ENCODE results near the gene NEK9. TPM values are rescaled to one million over a fixed set of nuclear protein-coding genes. Genes with fewer than 3 reads are reported as not detected.
"Not testable (repeated sequence)": the region's sequence is repeated elsewhere in the genome, so short reads cannot be mapped to it uniquely, and the experiment has no call there.

The NEK9 gene
- total and polyA plus RNA-seq, 9 of the 15 experiments (the other 6 are each of a cell fraction or from before 2014, with no cell fraction given), result 2.8 to 39.6 (median 19.8) TPM

DNA sequence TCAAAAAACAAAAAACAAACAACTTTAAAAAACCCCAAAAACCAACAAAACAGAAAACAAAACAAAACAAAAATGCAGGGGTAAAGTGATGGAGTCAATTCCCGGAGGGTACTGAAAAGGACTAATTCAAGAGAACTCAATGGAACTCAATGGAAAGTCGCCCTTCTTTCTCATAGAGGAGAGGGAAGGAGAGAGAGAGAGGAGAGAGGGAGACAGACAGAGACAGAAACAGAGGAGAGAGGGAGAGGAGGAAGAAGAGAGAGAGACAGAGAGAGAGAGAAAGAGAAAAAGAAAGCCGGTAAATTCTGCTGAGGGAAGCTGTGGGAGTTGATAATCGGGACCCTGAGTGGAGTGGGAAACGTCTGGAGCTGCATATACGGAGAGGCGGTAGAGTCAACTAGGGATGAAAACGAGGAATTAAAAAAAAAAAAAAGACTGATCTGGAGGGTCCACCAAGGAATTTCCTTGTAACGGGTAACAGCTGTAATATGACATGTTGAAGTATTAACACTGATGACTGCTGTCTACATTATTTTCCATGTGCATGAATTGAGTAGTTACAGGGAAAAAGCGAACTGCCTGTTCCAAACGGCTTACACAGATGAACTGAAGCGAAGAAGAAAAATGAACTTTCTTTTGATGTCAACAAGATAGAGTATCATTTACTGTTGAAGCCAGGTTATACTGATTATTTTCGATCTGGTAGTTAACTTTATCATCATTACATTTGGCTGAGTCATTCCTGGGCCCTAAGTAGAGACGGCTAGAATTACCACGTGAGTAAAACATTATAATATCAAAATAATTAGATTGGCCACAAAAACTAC, 58.3 kb downstream of the NEK9 start (continued):
- TF ChIP-seq, protein P1, sequence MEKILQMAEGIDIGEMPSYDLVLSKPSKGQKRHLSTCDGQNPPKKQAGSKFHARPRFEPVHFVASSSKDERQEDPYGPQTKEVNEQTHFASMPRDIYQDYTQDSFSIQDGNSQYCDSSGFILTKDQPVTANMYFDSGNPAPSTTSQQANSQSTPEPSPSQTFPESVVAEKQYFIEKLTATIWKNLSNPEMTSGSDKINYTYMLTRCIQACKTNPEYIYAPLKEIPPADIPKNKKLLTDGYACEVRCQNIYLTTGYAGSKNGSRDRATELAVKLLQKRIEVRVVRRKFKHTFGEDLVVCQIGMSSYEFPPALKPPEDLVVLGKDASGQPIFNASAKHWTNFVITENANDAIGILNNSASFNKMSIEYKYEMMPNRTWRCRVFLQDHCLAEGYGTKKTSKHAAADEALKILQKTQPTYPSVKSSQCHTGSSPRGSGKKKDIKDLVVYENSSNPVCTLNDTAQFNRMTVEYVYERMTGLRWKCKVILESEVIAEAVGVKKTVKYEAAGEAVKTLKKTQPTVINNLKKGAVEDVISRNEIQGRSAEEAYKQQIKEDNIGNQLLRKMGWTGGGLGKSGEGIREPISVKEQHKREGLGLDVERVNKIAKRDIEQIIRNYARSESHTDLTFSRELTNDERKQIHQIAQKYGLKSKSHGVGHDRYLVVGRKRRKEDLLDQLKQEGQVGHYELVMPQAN (IDR thresholded peaks at IDR 0.05; ENCODE audit: borderline replicate concordance), result 0 out of 2 replicates have a peak, but pooled peaks have one; percentile 24

- Histone ChIP-seq H3K4me2 (ENCODE audit: insufficient read depth, low read length) (peak overlapping the region; percentile 96), H3K9ac (ENCODE audit: insufficient read depth in 1 of 2, low read depth in 2 of 2, low read length in 2 of 2) (peak overlapping the region; percentile 80 to 87; a peak in 3 of 4 replicates), H3K4me1 (replicated peaks in 1 of 2; ENCODE audit: control insufficient read depth in 2 of 2, insufficient read depth in 2 of 2, low read length in 2 of 2) (peaks cover 30 to 32% of the 10 kb centered on the region in 2 experiments; a peak in 4 of 5 replicates), H3K4me3 (peak overlapping the region; percentile 41), H2AFZ (ENCODE audit: low read depth, low read length) (0 out of 2 replicates have a peak overlapping the region, but pooled peaks have one; percentile 43), H3K79me2 (ENCODE audit: control insufficient read depth, insufficient read depth, low read length) (peaks cover 73% of the 10 kb centered on the region), H3K27ac (ENCODE audit: extremely low read depth, low read depth, low read length) (peak overlapping the region; percentile 93)
- WGBS (ENCODE audit: insufficient coverage, low coverage, missing lambda C conversion rate), result 4% methylated on average over 3 of the region's 4 CpGs
- H3K9me3 ChIP-seq (replicated peaks; ENCODE audit: control insufficient read depth, insufficient read depth, low read depth, low read length); FAIRE-seq; H4K20me1 ChIP-seq (replicated peaks; ENCODE audit: control insufficient read depth, insufficient read depth, low read length); intact Hi-C loops (cut with micrococcal nuclease); CTCF ChIA-PET (ENCODE audit: low intra/inter-chr PET ratio); BruUV-seq (replicated peaks); H3K27me3 ChIP-seq (ENCODE audit: control insufficient read depth in 2 of 2, insufficient read depth in 2 of 2, low read length in 2 of 2); H3K9me1 ChIP-seq (ENCODE audit: control insufficient read depth, insufficient read depth, low read length); POLR2A ChIA-PET; H3K36me3 ChIP-seq (ENCODE audit: control insufficient read depth, insufficient read depth, low read length); in situ Hi-C loops (cut with MboI); DNase-seq (ENCODE audit: extremely low read depth in 1 of 4, low spot score in 3 of 4); ATAC-seq: not testable (repeated sequence)
- TF ChIP-seq GTF2E2 (tag; IDR thresholded peaks at IDR 0.05), result 0 out of 2 replicates have a peak, but pooled peaks have one; percentile 41
These were observed 59.1 kb downstream of the NEK9 start for GRCh38 chr14:75067765-75068164.
